Measurements from ENCODE around the gene UXT. TPM values are rescaled to one million over a fixed set of nuclear protein-coding genes. Genes with fewer than 3 reads are reported as not detected.

Gene UXT
- total and polyA plus RNA-seq, 2 donors (not counting 3 experiments of a cell fraction or from before 2014, with no cell fraction given), result 91.2 to 153 TPM

GRCh38 chrX:47661539-47661938 lies 2.6 kb upstream of the UXT start:
- no peak overlapping the region for H3K4me2 ChIP-seq (ENCODE audit: insufficient read depth, low read length)
- FAIRE-seq, result no peak

More at GRCh38 chrX:47661539-47661938, 2.6 kb upstream of the UXT start:
- H3K9me3 ChIP-seq (replicated peaks; ENCODE audit: control insufficient read depth, insufficient read depth, low read length), result no peaks in the 10 kb centered on the region
- no peaks in the 10 kb centered on the region for H3K27me3 ChIP-seq (ENCODE audit: control insufficient read depth in 2 of 2, insufficient read depth in 2 of 2, low read length in 2 of 2)
- POLR2A ChIA-PET, result no interaction called here
- no peaks in the 10 kb centered on the region for H3K9me1 ChIP-seq (replicated peaks; ENCODE audit: control insufficient read depth, extremely low read depth, insufficient read depth, low read length)
- H3K4me3 ChIP-seq (replicated peaks in 1 of 3; ENCODE audit: insufficient read depth in 1 of 3, low read depth in 1 of 3, low read length in 3 of 3), result no peak overlapping the region
- H3K4me1 ChIP-seq (ENCODE audit: control insufficient read depth, extremely low read depth, insufficient read depth, low read length), result peaks cover 5% of the 10 kb centered on the region
- no peaks in the 10 kb centered on the region for H4K20me1 ChIP-seq (replicated peaks; ENCODE audit: control insufficient read depth, extremely low read depth, insufficient read depth, low read length)
- no peak overlapping the region for H2AFZ ChIP-seq (ENCODE audit: low read depth, low read length)
- TF ChIP-seq GATA2 (IDR thresholded peaks at IDR 0.05; ENCODE audit: insufficient read depth, insufficient read length, low read depth, low read length) (no peak), EZH2 (IDR thresholded peaks at IDR 0.05; ENCODE audit: borderline replicate concordance, low read depth, low read length, severe bottlenecking) (no peak), POLR2AphosphoS5 (IDR thresholded peaks at IDR 0.05; ENCODE audit: insufficient read depth, low read depth, low read length) (no peak), JUN (IDR thresholded peaks at IDR 0.05; ENCODE audit: borderline replicate concordance, insufficient read depth, insufficient read length, low read depth) (no peak), FOS (IDR thresholded peaks at IDR 0.05; ENCODE audit: borderline replicate concordance, insufficient read depth, low read length) (no peak), MYC (IDR thresholded peaks at IDR 0.05; ENCODE audit: low read depth, low read length) (no peak), POLR2A (IDR thresholded peaks at IDR 0.05; ENCODE audit: low read depth, low read length) (no peak)
- TF ChIP-seq, protein P1, sequence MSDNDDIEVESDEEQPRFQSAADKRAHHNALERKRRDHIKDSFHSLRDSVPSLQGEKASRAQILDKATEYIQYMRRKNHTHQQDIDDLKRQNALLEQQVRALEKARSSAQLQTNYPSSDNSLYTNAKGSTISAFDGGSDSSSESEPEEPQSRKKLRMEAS (IDR thresholded peaks at IDR 0.05; ENCODE audit: insufficient read depth, insufficient read length), result no peak
- TF ChIP-seq, protein P2, sequence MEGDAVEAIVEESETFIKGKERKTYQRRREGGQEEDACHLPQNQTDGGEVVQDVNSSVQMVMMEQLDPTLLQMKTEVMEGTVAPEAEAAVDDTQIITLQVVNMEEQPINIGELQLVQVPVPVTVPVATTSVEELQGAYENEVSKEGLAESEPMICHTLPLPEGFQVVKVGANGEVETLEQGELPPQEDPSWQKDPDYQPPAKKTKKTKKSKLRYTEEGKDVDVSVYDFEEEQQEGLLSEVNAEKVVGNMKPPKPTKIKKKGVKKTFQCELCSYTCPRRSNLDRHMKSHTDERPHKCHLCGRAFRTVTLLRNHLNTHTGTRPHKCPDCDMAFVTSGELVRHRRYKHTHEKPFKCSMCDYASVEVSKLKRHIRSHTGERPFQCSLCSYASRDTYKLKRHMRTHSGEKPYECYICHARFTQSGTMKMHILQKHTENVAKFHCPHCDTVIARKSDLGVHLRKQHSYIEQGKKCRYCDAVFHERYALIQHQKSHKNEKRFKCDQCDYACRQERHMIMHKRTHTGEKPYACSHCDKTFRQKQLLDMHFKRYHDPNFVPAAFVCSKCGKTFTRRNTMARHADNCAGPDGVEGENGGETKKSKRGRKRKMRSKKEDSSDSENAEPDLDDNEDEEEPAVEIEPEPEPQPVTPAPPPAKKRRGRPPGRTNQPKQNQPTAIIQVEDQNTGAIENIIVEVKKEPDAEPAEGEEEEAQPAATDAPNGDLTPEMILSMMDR (IDR thresholded peaks at IDR 0.05; ENCODE audit: extremely low read depth in 1 of 2, insufficient read depth in 1 of 2, low read depth in 1 of 2, low read length in 2 of 2), result no peak
- H3K27ac ChIP-seq (ENCODE audit: insufficient read depth, low read depth, low read length), result no peak overlapping the region
- CTCF ChIA-PET, result no interaction called here
- H3K9ac ChIP-seq (replicated peaks; ENCODE audit: extremely low read depth, insufficient read depth, low read length), result no peak overlapping the region
- H3K79me2 ChIP-seq (ENCODE audit: control insufficient read depth, insufficient read depth, low read length), result peaks cover 4% of the 10 kb centered on the region
- BruUV-seq (replicated peaks), result no TSS peak
- DNase-seq (ENCODE audit: low read depth, low spot score), result no peak
- dilution Hi-C loops (cut with MboI; ENCODE audit: extremely low pct_ligation_motif_present, low sequenced_read_pairs), result no loop called here
- H3K36me3 ChIP-seq (ENCODE audit: control insufficient read depth in 2 of 2, extremely low read depth in 1 of 2, insufficient read depth in 2 of 2, low read length in 2 of 2), result peaks cover 0 to 6% of the 10 kb centered on the region in 2 experiments
- intact Hi-C loops (cut with micrococcal nuclease), result no loop called here

All from endothelial cell of umbilical vein (primary cell).